ENCODE results near the gene WRAP73.

Gene WRAP73

GRCh38 chr1:3636531-3636930 is 13.4 kb downstream of the WRAP73 start:
- TF ChIP-seq CTCF (IDR thresholded peaks at IDR 0.05): no peak
- Histone ChIP-seq H3K27me3 (no peaks in the 10 kb centered on the region), H3K36me3 (peaks cover 100% of the 10 kb centered on the region)

DNA sequence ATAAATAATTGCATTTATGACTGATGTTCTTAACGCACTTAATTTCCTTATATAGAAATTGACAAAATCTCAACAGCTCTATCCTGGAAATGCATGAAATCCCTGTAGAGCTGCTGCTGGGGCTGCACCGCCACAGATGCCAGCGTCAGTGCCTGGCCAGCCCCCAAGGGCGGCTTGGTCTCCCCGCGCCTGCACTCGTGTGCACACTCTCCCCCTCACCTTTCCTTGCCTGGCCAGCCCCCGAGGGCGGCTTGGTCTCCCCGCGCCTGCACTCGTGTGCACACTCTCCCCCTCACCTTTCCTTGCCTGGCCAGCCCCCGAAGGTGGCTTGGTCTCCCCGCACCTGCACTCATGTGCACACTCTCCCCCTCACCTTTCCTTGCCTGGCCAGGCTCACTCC is 13.8 kb downstream of the WRAP73 start:
- H3K4me3 ChIP-seq (ENCODE audit: low read depth in 1 of 2, low read length in 1 of 2): no peak overlapping the region
- no peak overlapping the region for H3K27ac ChIP-seq
- no peaks in the 10 kb centered on the region for H3K27me3 ChIP-seq
- TF ChIP-seq CTCF (IDR thresholded peaks at IDR 0.05): no peak
- H3K4me1 ChIP-seq (ENCODE audit: control insufficient read depth in 1 of 2, insufficient read depth in 1 of 2, low read depth in 1 of 2, low read length in 1 of 2): no peaks in the 10 kb centered on the region
- no peaks in the 10 kb centered on the region for H3K9me3 ChIP-seq
- H3K36me3 ChIP-seq: peaks cover 100% of the 10 kb centered on the region

More at GRCh38 chr1:3636531-3636930, 13.4 kb downstream of the WRAP73 start:
- Histone ChIP-seq H3K27ac (no peak overlapping the region), H3K4me1 (ENCODE audit: control insufficient read depth in 1 of 2, insufficient read depth in 1 of 2, low read depth in 1 of 2, low read length in 1 of 2) (no peaks in the 10 kb centered on the region), H3K9me3 (no peaks in the 10 kb centered on the region), H3K4me3 (ENCODE audit: low read depth in 1 of 2, low read length in 1 of 2) (no peak overlapping the region)

DNA sequence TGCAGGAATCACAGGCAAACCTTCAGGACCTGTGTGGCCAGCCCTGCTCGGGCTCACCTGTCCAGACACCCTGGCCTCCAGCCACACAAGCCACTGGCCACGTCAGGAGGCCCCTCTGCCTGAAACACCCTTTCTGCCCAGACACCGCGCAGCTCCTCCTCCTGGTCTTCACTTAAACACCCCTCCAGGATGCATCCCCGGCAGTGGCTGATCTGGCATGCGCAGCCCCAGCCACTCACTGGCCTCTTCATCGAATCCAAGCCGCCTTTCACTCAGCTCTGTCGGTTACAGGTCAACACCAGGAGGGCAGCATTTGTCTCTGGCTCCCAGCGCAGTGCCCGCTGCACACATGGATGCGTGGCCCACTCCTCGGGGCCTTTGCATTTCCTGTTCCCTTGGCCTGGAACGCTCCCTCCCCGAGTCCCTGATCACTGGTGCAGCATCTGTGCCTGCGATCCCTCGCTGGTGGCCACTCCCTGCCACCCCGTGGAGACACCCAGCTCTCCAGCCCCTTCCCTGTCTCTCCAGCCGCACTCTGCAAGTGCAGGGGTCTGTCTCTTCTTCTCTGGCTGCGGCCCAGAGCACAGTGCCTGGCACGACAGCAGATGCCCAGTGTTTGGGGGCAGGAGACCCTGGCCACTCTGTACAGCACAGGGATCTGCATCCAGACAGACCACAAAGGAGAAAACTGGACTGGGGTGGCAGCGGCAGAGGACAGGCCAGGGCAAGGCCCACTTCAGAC is 15.7 kb downstream of the WRAP73 start:
- peaks cover 0 to 4% of the 10 kb centered on the region in 2 experiments for H3K4me1 ChIP-seq (ENCODE audit: control insufficient read depth in 1 of 2, insufficient read depth in 1 of 2, low read depth in 1 of 2, low read length in 1 of 2)
- H3K9me3 ChIP-seq: no peaks in the 10 kb centered on the region
- H3K27ac ChIP-seq: no peak overlapping the region
- peaks cover 100% of the 10 kb centered on the region for H3K36me3 ChIP-seq
- H3K4me3 ChIP-seq (ENCODE audit: low read depth in 1 of 2, low read length in 1 of 2): no peak overlapping the region
- TF ChIP-seq CTCF (IDR thresholded peaks at IDR 0.05): no peak
- no peaks in the 10 kb centered on the region for H3K27me3 ChIP-seq

GRCh38 chr1:3633344-3634058 is 16.4 kb downstream of the WRAP73 start:
- H3K4me3 ChIP-seq (ENCODE audit: low read depth in 1 of 2, low read length in 1 of 2): no peak overlapping the region
- H3K36me3 ChIP-seq: peaks cover 100% of the 10 kb centered on the region
- TF ChIP-seq CTCF (IDR thresholded peaks at IDR 0.05): no peak
- no peaks in the 10 kb centered on the region for H3K9me3 ChIP-seq
- no peak overlapping the region for H3K27ac ChIP-seq
- no peaks in the 10 kb centered on the region for H3K27me3 ChIP-seq
- peaks cover 0 to 4% of the 10 kb centered on the region in 2 experiments for H3K4me1 ChIP-seq (ENCODE audit: control insufficient read depth in 1 of 2, insufficient read depth in 1 of 2, low read depth in 1 of 2, low read length in 1 of 2)

DNA sequence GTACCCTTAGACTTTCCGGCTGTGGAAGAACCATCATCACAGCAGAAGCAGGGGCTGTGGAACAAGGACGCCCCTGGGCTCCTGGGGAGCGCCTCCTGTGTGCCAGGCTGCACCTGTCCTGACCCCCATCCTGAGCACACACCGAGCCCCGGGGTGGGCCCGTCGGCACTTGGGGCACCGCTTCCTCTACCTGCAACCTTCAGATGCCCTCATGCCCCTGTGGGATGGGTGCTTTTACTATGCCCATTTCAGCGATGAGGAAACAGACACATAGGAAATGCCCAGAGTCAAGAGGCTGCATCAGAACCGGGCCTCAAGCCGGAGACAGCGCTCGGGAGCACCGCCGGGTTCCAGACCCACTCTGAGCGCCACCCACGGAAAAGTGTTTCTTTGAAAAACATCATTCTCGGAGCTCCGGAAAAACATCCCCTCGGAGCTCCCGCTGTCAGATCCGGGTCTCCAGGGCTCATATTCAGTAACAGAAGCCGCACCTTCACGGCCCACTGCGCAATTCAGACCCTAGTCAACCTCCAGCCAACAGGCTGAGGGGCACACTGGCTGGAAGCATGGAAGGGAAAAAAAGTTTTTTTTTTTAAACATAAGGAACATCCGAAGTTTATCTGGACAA is 17.1 kb downstream of the WRAP73 start:
- Histone ChIP-seq H3K4me1 (ENCODE audit: control insufficient read depth in 1 of 2, insufficient read depth in 1 of 2, low read depth in 1 of 2, low read length in 1 of 2) (peaks cover 0 to 4% of the 10 kb centered on the region in 2 experiments), H3K27ac (no peak overlapping the region), H3K9me3 (no peaks in the 10 kb centered on the region), H3K36me3 (peaks cover 100% of the 10 kb centered on the region), H3K4me3 (ENCODE audit: low read depth in 1 of 2, low read length in 1 of 2) (no peak overlapping the region), H3K27me3 (no peaks in the 10 kb centered on the region)
- no peak for TF ChIP-seq CTCF (IDR thresholded peaks at IDR 0.05)

Measured in neutrophil (primary cell).